ENCODE data around the gene TANGO6. TPM values are rescaled to one million over a fixed set of nuclear protein-coding genes. Genes with fewer than 3 reads are reported as not detected.

The TANGO6 gene
- total RNA-seq, 2 donors from 2014 or later: 23.8 to 38.4 TPM

GRCh38 chr16:68893710-68894705 lies 50.7 kb downstream of the TANGO6 start:
- Mint-ChIP-seq H3K27ac (no peak overlapping the region), H3K36me3 (peaks cover 4 to 5% of the 10 kb centered on the region in 2 donors), H3K9me3 (no peaks in the 10 kb centered on the region)
- no peak for ATAC-seq
- no peak for DNase-seq (ENCODE audit: low spot score in 2 of 2)

- ATAC-seq: no peak
- DNase-seq (ENCODE audit: low spot score in 2 of 2): no peak
- no peak overlapping the region for H3K27ac Mint-ChIP-seq
- no peaks in the 10 kb centered on the region for H3K9me3 Mint-ChIP-seq
- peaks cover 4 to 5% of the 10 kb centered on the region in 2 donors for H3K36me3 Mint-ChIP-seq
These were observed 51.4 kb downstream of the TANGO6 start for GRCh38 chr16:68894714-68895113.

DNA sequence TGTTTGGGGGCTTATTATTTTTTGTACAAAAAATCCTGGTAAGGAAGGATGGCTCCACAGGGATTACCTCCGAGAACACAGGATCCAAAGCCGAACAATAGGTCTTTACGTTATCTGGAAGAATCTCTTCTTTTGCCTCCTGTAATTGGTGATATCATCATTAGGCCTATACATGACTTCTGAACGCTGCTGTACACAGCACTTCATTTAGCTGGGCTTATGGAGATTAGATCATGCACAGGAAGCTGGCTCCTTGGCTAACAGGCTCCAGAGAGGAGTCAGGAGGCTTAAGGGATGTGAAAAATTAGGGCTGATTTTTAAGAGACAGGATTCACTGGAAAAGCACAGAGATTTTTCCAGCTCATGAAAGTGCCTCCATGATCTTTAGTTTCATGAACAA lies 54.7 kb downstream of the TANGO6 start:
- Mint-ChIP-seq H3K36me3 (peaks cover 1 to 4% of the 10 kb centered on the region in 2 donors), H3K27ac (peak overlapping the region in 1 of 2 donors; percentile 55)
- ATAC-seq: no peak

GRCh38 chr16:68900009-68900408 lies 56.7 kb downstream of the TANGO6 start:
- H3K27ac Mint-ChIP-seq: peak overlapping the region in 1 of 2 donors; percentile 13
- peaks cover 0 to 4% of the 10 kb centered on the region in 2 donors for H3K36me3 Mint-ChIP-seq

More for the DNA sequence above, 54.7 kb downstream of the TANGO6 start:
- H3K9me3 Mint-ChIP-seq: no peaks in the 10 kb centered on the region
- no peak for DNase-seq (ENCODE audit: low spot score in 2 of 2)

GRCh38 chr16:68902003-68902968 lies 59.0 kb downstream of the TANGO6 start:
- H3K27ac Mint-ChIP-seq: no peak overlapping the region
- DNase-seq (ENCODE audit: low spot score in 2 of 2): peak in 1 of 2 donors; percentile 11
- peaks cover 0 to 4% of the 10 kb centered on the region in 2 donors for H3K36me3 Mint-ChIP-seq
- no peak for ATAC-seq
- no peaks in the 10 kb centered on the region for H3K9me3 Mint-ChIP-seq

More at GRCh38 chr16:68900009-68900408, 56.7 kb downstream of the TANGO6 start:
- no peak for ATAC-seq
- H3K9me3 Mint-ChIP-seq: no peaks in the 10 kb centered on the region
- DNase-seq (ENCODE audit: low spot score in 2 of 2): no peak

DNA sequence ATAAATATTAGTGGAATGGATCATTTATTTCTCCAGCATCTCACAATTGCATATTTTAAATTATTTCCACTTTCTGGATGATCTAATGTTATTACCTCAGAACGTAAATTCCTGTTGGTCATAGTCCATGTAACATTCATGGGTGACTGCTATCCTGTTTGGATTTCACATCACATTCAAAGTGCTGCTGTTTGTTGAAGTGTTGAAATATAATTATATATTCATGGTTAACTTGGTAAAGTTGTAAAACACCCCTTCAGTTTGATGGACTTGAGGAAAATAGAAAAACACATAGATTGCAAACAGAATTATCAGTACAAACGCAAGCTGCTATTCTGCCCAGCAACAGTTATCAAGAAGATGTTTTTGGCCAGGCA lies 59.6 kb downstream of the TANGO6 start:
- no peak for ATAC-seq
- no peak overlapping the region for H3K27ac Mint-ChIP-seq
- peaks cover 0 to 4% of the 10 kb centered on the region in 2 donors for H3K36me3 Mint-ChIP-seq
- no peaks in the 10 kb centered on the region for H3K9me3 Mint-ChIP-seq
- DNase-seq (ENCODE audit: low spot score in 2 of 2): no peak

DNA sequence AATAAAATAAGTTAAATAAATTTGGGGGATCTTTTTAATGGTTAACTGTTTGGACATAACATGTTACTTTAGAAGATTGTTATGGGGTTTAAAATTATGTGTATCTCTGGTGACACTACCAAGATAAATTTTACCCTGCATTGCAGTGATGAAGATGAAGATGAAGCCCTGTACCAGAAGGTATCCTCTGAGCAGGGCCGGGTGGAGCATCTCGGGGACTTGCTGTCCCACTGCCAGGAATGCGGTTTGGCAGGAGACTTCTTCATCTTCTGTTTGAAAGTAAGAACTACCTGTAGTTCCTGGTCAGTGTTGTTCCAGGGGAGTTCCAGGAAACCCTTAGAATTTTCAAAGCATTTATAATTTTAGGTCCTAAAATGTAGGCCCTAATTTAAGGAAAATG lies 64.0 kb downstream of the TANGO6 start:
- Mint-ChIP-seq H3K9me3 (no peaks in the 10 kb centered on the region), H3K36me3 (peaks cover 0 to 5% of the 10 kb centered on the region in 2 donors), H3K27ac (no peak overlapping the region)
- no peak for ATAC-seq
- DNase-seq (ENCODE audit: low spot score in 2 of 2): no peak

GRCh38 chr16:68907781-68908181 lies 64.5 kb downstream of the TANGO6 start:
- DNase-seq (ENCODE audit: low spot score in 2 of 2) (no peak), ATAC-seq (no peak)
- peaks cover 0 to 5% of the 10 kb centered on the region in 2 donors for H3K36me3 Mint-ChIP-seq

GRCh38 chr16:68909099-68909733 lies 65.9 kb downstream of the TANGO6 start:
- Mint-ChIP-seq H3K27ac (no peak overlapping the region), H3K9me3 (no peaks in the 10 kb centered on the region), H3K36me3 (peaks cover 0 to 5% of the 10 kb centered on the region in 2 donors)
- DNase-seq (ENCODE audit: low spot score in 2 of 2) (no peak), ATAC-seq (no peak)

More at GRCh38 chr16:68907781-68908181, 64.5 kb downstream of the TANGO6 start:
- no peak overlapping the region for H3K27ac Mint-ChIP-seq
- no peaks in the 10 kb centered on the region for H3K9me3 Mint-ChIP-seq

DNA sequence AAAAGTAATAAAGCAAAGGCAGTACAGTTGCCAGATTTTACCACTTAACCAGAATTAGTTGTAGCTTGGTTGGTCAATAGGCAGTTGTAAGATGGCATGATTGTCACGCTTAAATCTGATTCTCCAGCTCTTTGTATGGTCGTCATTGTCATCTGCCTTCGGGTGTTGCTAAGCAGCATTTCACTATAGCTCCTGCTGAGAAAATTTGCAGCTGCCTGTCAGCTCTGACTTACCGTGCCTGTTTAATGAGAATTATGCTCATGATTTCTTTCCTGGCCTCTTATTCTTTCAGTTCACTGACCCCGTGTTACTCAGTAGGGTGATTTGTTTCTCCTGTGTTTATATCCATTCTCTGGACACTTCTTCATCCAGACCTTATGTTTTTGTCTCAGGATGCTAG lies 66.7 kb downstream of the TANGO6 start:
- Mint-ChIP-seq H3K27ac (peak overlapping the region in 1 of 2 donors; percentile 57), H3K9me3 (no peaks in the 10 kb centered on the region)

GRCh38 chr16:68915589-68915988 lies 72.3 kb downstream of the TANGO6 start:
- no peak for ATAC-seq
- peaks cover 5 to 11% of the 10 kb centered on the region in 2 donors for H3K36me3 Mint-ChIP-seq
- H3K9me3 Mint-ChIP-seq: no peaks in the 10 kb centered on the region
- DNase-seq (ENCODE audit: low spot score in 2 of 2): no peak
- H3K27ac Mint-ChIP-seq: no peak overlapping the region

More for the DNA sequence above, 66.7 kb downstream of the TANGO6 start:
- H3K36me3 Mint-ChIP-seq: peaks cover 0 to 5% of the 10 kb centered on the region in 2 donors
- DNase-seq (ENCODE audit: low spot score in 2 of 2) (no peak), ATAC-seq (no peak)

- no peak overlapping the region for H3K27ac Mint-ChIP-seq
- no peak for DNase-seq (ENCODE audit: low spot score in 2 of 2)
These were observed 74.2 kb downstream of the TANGO6 start for GRCh38 chr16:68917541-68917940.

DNA sequence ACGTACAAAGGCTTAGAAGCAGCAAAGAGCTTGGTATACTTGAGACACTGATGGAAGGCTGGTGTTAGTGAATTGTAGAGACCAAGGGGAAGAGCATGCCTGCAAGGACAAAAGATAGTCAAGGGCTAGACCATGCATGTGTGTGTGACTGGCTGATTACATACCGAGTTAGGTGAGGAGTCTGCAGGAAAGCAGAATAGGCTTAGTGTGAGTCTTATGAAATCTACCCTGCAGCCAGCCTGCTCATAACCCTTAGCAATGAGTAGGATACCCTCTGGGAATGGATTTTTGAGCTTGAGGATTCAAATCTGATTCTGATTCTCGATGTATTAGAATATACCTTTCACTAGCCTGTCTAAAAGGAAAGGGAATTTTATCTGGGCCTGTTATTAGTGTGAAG lies 77.0 kb downstream of the TANGO6 start:
- Mint-ChIP-seq H3K36me3 (peaks cover 5 to 11% of the 10 kb centered on the region in 2 donors), H3K27ac (no peak overlapping the region), H3K9me3 (no peaks in the 10 kb centered on the region)
- DNase-seq (ENCODE audit: low spot score in 2 of 2): no peak
- no peak for ATAC-seq

More at GRCh38 chr16:68917541-68917940, 74.2 kb downstream of the TANGO6 start:
- H3K36me3 Mint-ChIP-seq: peaks cover 5 to 11% of the 10 kb centered on the region in 2 donors
- H3K9me3 Mint-ChIP-seq: no peaks in the 10 kb centered on the region
- no peak for ATAC-seq

DNA sequence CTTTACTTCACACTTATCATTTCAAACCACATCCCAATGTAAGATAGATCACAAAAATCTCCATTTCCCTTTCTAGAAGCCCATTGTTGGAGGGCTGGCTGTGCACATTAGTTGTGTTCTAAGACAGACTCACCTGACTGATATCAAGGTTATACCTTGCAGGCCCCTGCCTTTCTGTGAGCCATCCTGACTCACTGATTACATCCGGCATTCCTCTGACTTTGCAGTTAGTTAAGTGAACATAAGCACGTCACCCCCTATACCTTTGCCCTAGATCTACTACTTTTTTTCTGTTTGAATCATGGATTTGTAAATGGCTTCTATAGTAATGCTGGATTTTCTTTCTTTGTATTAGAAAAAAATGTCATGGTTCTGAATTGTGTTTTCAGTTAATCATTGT lies 78.3 kb downstream of the TANGO6 start:
- H3K9me3 Mint-ChIP-seq: no peaks in the 10 kb centered on the region
- H3K27ac Mint-ChIP-seq: peak overlapping the region in 1 of 2 donors; percentile 15
- H3K36me3 Mint-ChIP-seq: peaks cover 5 to 11% of the 10 kb centered on the region in 2 donors
- ATAC-seq: no peak
- DNase-seq (ENCODE audit: low spot score in 2 of 2): no peak

DNA sequence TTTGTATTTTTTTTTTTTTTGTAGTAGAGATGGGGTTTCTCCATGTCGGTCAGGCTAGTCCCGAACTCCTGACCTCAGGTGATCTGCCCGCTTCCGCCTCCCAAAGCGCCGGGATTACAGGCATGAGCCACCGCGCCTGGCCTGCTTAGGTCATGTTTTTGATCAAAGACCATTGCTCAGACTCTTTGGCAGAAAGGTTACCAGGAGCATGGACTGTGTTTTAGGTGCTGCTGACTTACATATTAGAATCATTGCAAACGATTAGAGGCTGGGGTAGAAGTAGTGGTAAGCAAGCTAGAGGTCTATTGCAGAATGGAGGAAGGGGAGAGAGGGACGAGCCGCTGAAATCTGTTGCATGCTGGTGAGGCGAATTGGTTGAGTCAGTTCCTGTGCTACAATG lies 79.8 kb downstream of the TANGO6 start:
- peaks cover 12 to 22% of the 10 kb centered on the region in 2 donors for H3K36me3 Mint-ChIP-seq
- H3K9me3 Mint-ChIP-seq: no peaks in the 10 kb centered on the region
- no peak overlapping the region for H3K27ac Mint-ChIP-seq
- ATAC-seq (no peak), DNase-seq (ENCODE audit: low spot score in 2 of 2) (no peak)

DNA sequence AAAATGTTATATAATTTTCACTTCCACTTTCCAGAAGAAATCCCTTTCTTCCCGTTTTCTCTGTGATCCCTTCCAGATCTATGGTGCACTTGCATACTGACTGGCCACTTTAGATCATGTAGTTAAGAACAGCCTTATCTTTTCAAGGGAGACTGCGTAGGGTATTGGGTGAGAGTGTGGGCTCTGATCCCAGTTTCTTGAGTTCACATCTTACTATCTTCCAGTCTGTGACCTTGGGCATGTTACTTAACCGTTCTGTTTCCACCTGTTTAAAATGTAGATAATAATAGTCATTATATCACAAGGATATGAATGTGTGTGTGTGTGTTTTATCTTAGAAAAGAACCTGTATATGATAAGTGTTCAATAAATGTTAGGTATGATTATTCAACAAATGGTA lies 83.7 kb downstream of the TANGO6 start:
- DNase-seq (ENCODE audit: low spot score in 2 of 2) (no peak), ATAC-seq (no peak)
- Mint-ChIP-seq H3K9me3 (no peaks in the 10 kb centered on the region), H3K27ac (no peak overlapping the region), H3K36me3 (peaks cover 18 to 23% of the 10 kb centered on the region in 2 donors)

Data from activated naive CD4-positive, alpha-beta T cell treated with anti-CD3 and anti-CD28 coated beads, Interleukin-2, amount 50 U/mL, for 72 hours (primary cell).